ENCODE data around the gene NDUFC2. TPM values are rescaled to one million over a fixed set of nuclear protein-coding genes. Genes with fewer than 3 reads are reported as not detected.
"Not testable (repeated sequence)": the region's sequence is repeated elsewhere in the genome, so short reads cannot be mapped to it uniquely, and the experiment has no call there.

The NDUFC2 gene
- total and polyA plus RNA-seq, 2 donors (not counting 3 experiments of a cell fraction or from before 2014, with no cell fraction given), result 226 to 318 TPM

DNA sequence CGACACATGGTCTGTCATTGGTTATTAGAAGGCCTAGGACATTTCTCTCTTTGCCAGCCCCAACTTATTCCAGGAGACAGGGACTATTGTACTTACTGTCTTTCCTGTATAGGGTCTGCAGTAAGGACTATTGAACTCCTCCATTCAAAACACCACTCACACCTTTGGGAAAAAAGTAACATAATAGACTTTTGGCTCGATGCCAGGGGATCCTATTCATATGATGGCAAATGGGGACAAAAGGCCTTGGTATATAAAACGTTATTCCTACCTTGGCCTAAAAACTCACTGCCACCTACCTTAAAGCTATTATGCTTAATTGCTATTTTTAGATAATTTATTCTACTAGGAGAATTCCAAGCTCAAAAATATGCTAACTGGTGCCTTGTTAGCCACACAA lies 6.3 kb upstream of the NDUFC2 start:
- intact Hi-C loops (cut with micrococcal nuclease), result no loop called here
- H3K4me1 ChIP-seq (ENCODE audit: control insufficient read depth, extremely low read depth, insufficient read depth, low read length), result no peaks in the 10 kb centered on the region

DNA sequence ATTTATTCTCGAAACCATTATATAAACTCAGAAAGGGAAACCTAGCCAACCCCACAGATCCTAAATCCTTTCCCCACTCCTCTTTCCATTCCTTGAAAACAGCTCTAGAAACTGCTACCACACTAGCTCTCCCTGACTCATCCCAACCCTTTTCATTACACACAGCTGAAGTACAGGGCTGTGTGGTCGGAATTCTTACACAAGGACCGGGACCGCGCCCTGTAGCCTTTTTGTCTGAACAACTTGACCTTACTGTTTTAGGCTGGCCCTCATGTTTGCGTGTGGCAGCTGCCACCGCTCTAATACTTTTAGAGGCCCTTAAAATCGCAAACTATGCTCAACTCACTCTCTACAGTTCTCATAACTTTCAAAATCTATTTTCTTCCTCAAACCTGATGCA lies 4.8 kb upstream of the NDUFC2 start:
- H3K36me3 ChIP-seq (ENCODE audit: control insufficient read depth in 2 of 2, extremely low read depth in 1 of 2, insufficient read depth in 2 of 2, low read length in 2 of 2); H2AFZ ChIP-seq (ENCODE audit: low read depth, low read length); POLR2A ChIA-PET; H3K9me1 ChIP-seq (replicated peaks; ENCODE audit: control insufficient read depth, extremely low read depth, insufficient read depth, low read length); H3K4me2 ChIP-seq (ENCODE audit: insufficient read depth, low read length); FAIRE-seq; H3K4me1 ChIP-seq (ENCODE audit: control insufficient read depth, extremely low read depth, insufficient read depth, low read length); H3K27ac ChIP-seq (ENCODE audit: insufficient read depth, low read depth, low read length); H3K27me3 ChIP-seq (ENCODE audit: control insufficient read depth in 2 of 2, insufficient read depth in 2 of 2, low read length in 2 of 2); intact Hi-C loops (cut with micrococcal nuclease); H3K79me2 ChIP-seq (ENCODE audit: control insufficient read depth, insufficient read depth, low read length); DNase-seq (ENCODE audit: low read depth, low spot score); H3K4me3 ChIP-seq (replicated peaks in 1 of 3; ENCODE audit: insufficient read depth in 1 of 3, low read depth in 1 of 3, low read length in 3 of 3); H4K20me1 ChIP-seq (replicated peaks; ENCODE audit: control insufficient read depth, extremely low read depth, insufficient read depth, low read length); CTCF ChIA-PET; H3K9me3 ChIP-seq (replicated peaks; ENCODE audit: control insufficient read depth, insufficient read depth, low read length); dilution Hi-C loops (cut with MboI; ENCODE audit: extremely low pct_ligation_motif_present, low sequenced_read_pairs); H3K9ac ChIP-seq (replicated peaks; ENCODE audit: extremely low read depth, insufficient read depth, low read length); BruUV-seq (replicated peaks): not testable (repeated sequence)

More for the DNA sequence above, 6.3 kb upstream of the NDUFC2 start:
- dilution Hi-C loops (cut with MboI; ENCODE audit: extremely low pct_ligation_motif_present, low sequenced_read_pairs), result no loop called here
- Histone ChIP-seq H3K4me3 (replicated peaks in 1 of 3; ENCODE audit: insufficient read depth in 1 of 3, low read depth in 1 of 3, low read length in 3 of 3) (no peak overlapping the region), H3K27me3 (ENCODE audit: control insufficient read depth in 2 of 2, insufficient read depth in 2 of 2, low read length in 2 of 2) (no peaks in the 10 kb centered on the region), H3K9me3 (replicated peaks; ENCODE audit: control insufficient read depth, insufficient read depth, low read length) (no peaks in the 10 kb centered on the region), H2AFZ (ENCODE audit: low read depth, low read length) (no peak overlapping the region), H3K36me3 (ENCODE audit: control insufficient read depth in 2 of 2, extremely low read depth in 1 of 2, insufficient read depth in 2 of 2, low read length in 2 of 2) (no peaks in the 10 kb centered on the region), H3K9me1 (replicated peaks; ENCODE audit: control insufficient read depth, extremely low read depth, insufficient read depth, low read length) (no peaks in the 10 kb centered on the region), H3K27ac (ENCODE audit: insufficient read depth, low read depth, low read length) (no peak overlapping the region), H3K79me2 (ENCODE audit: control insufficient read depth, insufficient read depth, low read length) (no peaks in the 10 kb centered on the region), H3K9ac (replicated peaks; ENCODE audit: extremely low read depth, insufficient read depth, low read length) (no peak overlapping the region), H4K20me1 (replicated peaks; ENCODE audit: control insufficient read depth, extremely low read depth, insufficient read depth, low read length) (no peaks in the 10 kb centered on the region), H3K4me2 (ENCODE audit: insufficient read depth, low read length) (no peak overlapping the region)
- ChIA-PET POLR2A (no interaction called here), CTCF (no interaction called here)
- DNase-seq (ENCODE audit: low read depth, low spot score) (no peak), FAIRE-seq (no peak)
- TF ChIP-seq GATA2 (IDR thresholded peaks at IDR 0.05; ENCODE audit: insufficient read depth, insufficient read length, low read depth, low read length) (no peak), JUN (IDR thresholded peaks at IDR 0.05; ENCODE audit: borderline replicate concordance, insufficient read depth, insufficient read length, low read depth) (no peak), EZH2 (IDR thresholded peaks at IDR 0.05; ENCODE audit: borderline replicate concordance, low read depth, low read length, severe bottlenecking) (no peak), POLR2A (IDR thresholded peaks at IDR 0.05; ENCODE audit: low read depth, low read length) (no peak), MYC (IDR thresholded peaks at IDR 0.05; ENCODE audit: low read depth, low read length) (no peak), POLR2AphosphoS5 (IDR thresholded peaks at IDR 0.05; ENCODE audit: insufficient read depth, low read depth, low read length) (no peak), FOS (IDR thresholded peaks at IDR 0.05; ENCODE audit: borderline replicate concordance, insufficient read depth, low read length) (no peak)
- TF ChIP-seq, protein P1, sequence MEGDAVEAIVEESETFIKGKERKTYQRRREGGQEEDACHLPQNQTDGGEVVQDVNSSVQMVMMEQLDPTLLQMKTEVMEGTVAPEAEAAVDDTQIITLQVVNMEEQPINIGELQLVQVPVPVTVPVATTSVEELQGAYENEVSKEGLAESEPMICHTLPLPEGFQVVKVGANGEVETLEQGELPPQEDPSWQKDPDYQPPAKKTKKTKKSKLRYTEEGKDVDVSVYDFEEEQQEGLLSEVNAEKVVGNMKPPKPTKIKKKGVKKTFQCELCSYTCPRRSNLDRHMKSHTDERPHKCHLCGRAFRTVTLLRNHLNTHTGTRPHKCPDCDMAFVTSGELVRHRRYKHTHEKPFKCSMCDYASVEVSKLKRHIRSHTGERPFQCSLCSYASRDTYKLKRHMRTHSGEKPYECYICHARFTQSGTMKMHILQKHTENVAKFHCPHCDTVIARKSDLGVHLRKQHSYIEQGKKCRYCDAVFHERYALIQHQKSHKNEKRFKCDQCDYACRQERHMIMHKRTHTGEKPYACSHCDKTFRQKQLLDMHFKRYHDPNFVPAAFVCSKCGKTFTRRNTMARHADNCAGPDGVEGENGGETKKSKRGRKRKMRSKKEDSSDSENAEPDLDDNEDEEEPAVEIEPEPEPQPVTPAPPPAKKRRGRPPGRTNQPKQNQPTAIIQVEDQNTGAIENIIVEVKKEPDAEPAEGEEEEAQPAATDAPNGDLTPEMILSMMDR (IDR thresholded peaks at IDR 0.05; ENCODE audit: extremely low read depth in 1 of 2, insufficient read depth in 1 of 2, low read depth in 1 of 2, low read length in 2 of 2), result no peak
- TF ChIP-seq, protein P2, sequence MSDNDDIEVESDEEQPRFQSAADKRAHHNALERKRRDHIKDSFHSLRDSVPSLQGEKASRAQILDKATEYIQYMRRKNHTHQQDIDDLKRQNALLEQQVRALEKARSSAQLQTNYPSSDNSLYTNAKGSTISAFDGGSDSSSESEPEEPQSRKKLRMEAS (IDR thresholded peaks at IDR 0.05; ENCODE audit: insufficient read depth, insufficient read length), result no peak
- BruUV-seq (replicated peaks), result no TSS peak

Measured in endothelial cell of umbilical vein (primary cell).